LNCaP clone FGC (cell line): ENCODE data around the gene HCN4.

ENCODE experiments used
- DNase-seq: peaks from one replicate; pipeline ENCODE4 v3.0.0-alpha.2; 2011; ENCODE audit warnings: low read depth
- H3K4me3 ChIP-seq: 2 replicates; pipeline ENCODE4 v1.5.1; 2011; ENCODE audit warnings: mild to moderate bottlenecking, low read depth, low read length, control low read depth
- CTCF ChIP-seq: IDR thresholded peaks from 2 replicates; pipeline ENCODE4 v1.5.1; 2012; ENCODE audit warnings: mild to moderate bottlenecking; ENCODE audit not compliant: control insufficient read depth, insufficient read depth; ENCODE audit errors: extremely low read depth

HCN4 gene

GRCh38 chr15:73284090-73284716, 84.6 kb downstream of the HCN4 start:
- DNase-seq, result no peak
- H3K4me3 ChIP-seq, result no peak overlapping the region
- no peak for TF ChIP-seq CTCF

- H3K4me3 ChIP-seq, result no peak overlapping the region
- no peak for TF ChIP-seq CTCF
- no peak for DNase-seq
These were observed 85.3 kb downstream of the HCN4 start for GRCh38 chr15:73283366-73283962.

GRCh38 chr15:73282567-73283365, 86.0 kb downstream of the HCN4 start:
- no peak for TF ChIP-seq CTCF
- H3K4me3 ChIP-seq, result no peak overlapping the region
- DNase-seq, result no peak

- H3K4me3 ChIP-seq, result no peak overlapping the region
- no peak for DNase-seq
- no peak for TF ChIP-seq CTCF
These were observed 92.9 kb downstream of the HCN4 start for GRCh38 chr15:73275862-73276261.

GRCh38 chr15:73273181-73274002, 95.4 kb downstream of the HCN4 start:
- peak; percentile 13 for DNase-seq
- TF ChIP-seq CTCF, result peak; percentile 74
- no peak overlapping the region for H3K4me3 ChIP-seq

GRCh38 chr15:73270366-73271097, 98.2 kb downstream of the HCN4 start:
- no peak for TF ChIP-seq CTCF
- H3K4me3 ChIP-seq, result no peak overlapping the region
- DNase-seq, result no peak
